GM23338 (cell line): ENCODE results near the gene TLE3. TPM values are rescaled to one million over a fixed set of nuclear protein-coding genes. Genes with fewer than 3 reads are reported as not detected.

ENCODE experiments used
- ATAC-seq: fragments of 200-7000 bp; cut with Tn5 transposase; 3 replicates; pipeline ENCODE4 v1.9.1; 2020
- DNase-seq: peaks from one replicate; pipeline ENCODE4 v3.0.0-alpha.2; 2015; ENCODE audit warnings: low spot score
- H2AFZ ChIP-seq: fragments of 200-600 bp; sonication (generic); 2 replicates; pipeline ENCODE4 v1.8.0; 2016; ENCODE audit warnings: antibody characterized with exemption, mild to moderate bottlenecking, moderate library complexity
- H3F3A ChIP-seq: fragments of 200-600 bp; sonication (generic); replicated peaks from 2 replicates; pipeline ENCODE4 v1.8.0; 2017; ENCODE audit warnings: antibody characterized with exemption, mixed run types, low read depth
- H3K27ac ChIP-seq: fragments of 200-600 bp; sonication (generic); 2 replicates; pipeline ENCODE4 v1.6.1; 2016; ENCODE audit warnings: low read depth
- H3K27me3 ChIP-seq: fragments of 200-600 bp; sonication (generic); 2 replicates; pipeline ENCODE4 v1.8.0; 2016; ENCODE audit warnings: mild to moderate bottlenecking, mixed run types, moderate library complexity; ENCODE audit not compliant: insufficient read depth
- H3K36me3 ChIP-seq: fragments of 200-600 bp; sonication (generic); 2 replicates; pipeline ENCODE4 v1.8.0; 2016; ENCODE audit warnings: mild to moderate bottlenecking; ENCODE audit not compliant: insufficient read depth
- H3K4me1 ChIP-seq: fragments of 200-600 bp; sonication (generic); 2 replicates; pipeline ENCODE4 v1.8.0; 2016; ENCODE audit warnings: mild to moderate bottlenecking, moderate library complexity; ENCODE audit not compliant: insufficient read depth
- H3K4me2 ChIP-seq: fragments of 200-600 bp; sonication (generic); 2 replicates; pipeline ENCODE4 v1.7.1; 2017; ENCODE audit warnings: mixed run types
- H3K4me3 ChIP-seq: fragments of 200-600 bp; sonication (generic); 2 replicates; pipeline ENCODE4 v1.6.1; 2016; ENCODE audit warnings: mixed run types
- H3K79me2 ChIP-seq: fragments of 200-600 bp; sonication (generic); replicated peaks from 2 replicates; pipeline ENCODE4 v1.8.0; 2017; ENCODE audit warnings: mild to moderate bottlenecking; ENCODE audit not compliant: insufficient read depth
- H3K9me2 ChIP-seq: fragments of 200-600 bp; sonication (generic); 2 replicates; pipeline ENCODE4 v1.8.0; 2017; ENCODE audit not compliant: insufficient read depth
- H4K20me1 ChIP-seq: fragments of 200-600 bp; sonication (generic); replicated peaks from 2 replicates; pipeline ENCODE4 v1.8.0; 2017; ENCODE audit warnings: mild to moderate bottlenecking; ENCODE audit not compliant: insufficient read depth
- H3K27ac Mint-ChIP-seq: 2 replicates; pipeline ENCODE4 v1.8.0; 2020; ENCODE audit warnings: inconsistent platforms, mild to moderate bottlenecking, moderate library complexity, mixed read lengths
- H3K27me3 Mint-ChIP-seq: 3 replicates; pipeline ENCODE4 v1.8.0; 2022; ENCODE audit warnings: low read depth, mild to moderate bottlenecking, moderate library complexity, mixed read lengths, inconsistent platforms; ENCODE audit not compliant: insufficient read depth, poor library complexity
- H3K36me3 Mint-ChIP-seq: 3 replicates; pipeline ENCODE4 v1.8.0; 2021; ENCODE audit warnings: low read depth, mild to moderate bottlenecking, inconsistent platforms, moderate library complexity, mixed read lengths
- H3K4me1 Mint-ChIP-seq: 3 replicates; pipeline ENCODE4 v1.8.0; 2020; ENCODE audit warnings: mild to moderate bottlenecking, inconsistent platforms, mixed read lengths
- H3K4me3 Mint-ChIP-seq: 3 replicates; pipeline ENCODE4 v1.8.0; 2021; ENCODE audit warnings: moderate library complexity, mild to moderate bottlenecking, inconsistent platforms, mixed read lengths
- H3K9me3 Mint-ChIP-seq: 3 replicates; pipeline ENCODE4 v1.8.0; 2020; ENCODE audit warnings: moderate library complexity, mild to moderate bottlenecking, inconsistent platforms, mixed read lengths
- CREB1 ChIP-seq: fragments of 250-450 bp; sonication (Bioruptor Pico); IDR thresholded peaks from 2 replicates; pipeline ENCODE4 v1.5.0; 2020; ENCODE audit warnings: low read depth, mild to moderate bottlenecking, moderate library complexity
- EZH2 ChIP-seq: fragments of 200-600 bp; sonication (generic); IDR thresholded peaks from one replicate; pipeline ENCODE4 v1.8.0; 2017; ENCODE audit warnings: antibody characterized with exemption, mild to moderate bottlenecking, low read depth; ENCODE audit not compliant: unreplicated experiment
- POLR2AphosphoS5 ChIP-seq: IDR thresholded peaks from 2 replicates; pipeline ENCODE4 v1.6.1; 2016; ENCODE audit warnings: antibody characterized with exemption, low read depth
- ZNF331 ChIP-seq: fragments of 250-450 bp; sonication (Bioruptor Pico); IDR thresholded peaks from 2 replicates; pipeline ENCODE4 v1.5.0; 2020; ENCODE audit warnings: low read depth, mild to moderate bottlenecking, moderate library complexity
- ZNF462 ChIP-seq: fragments of 250-450 bp; sonication (Bioruptor Pico); IDR thresholded peaks from 2 replicates; pipeline ENCODE4 v1.5.0; 2020; ENCODE audit warnings: mild to moderate bottlenecking, moderate library complexity
- polyA plus RNA-seq: library from polyadenylated mRNA; unstranded; fragments of >200 nt; fragmentation: Nextera tagmentation; extraction: Ambion mirVana; gene quantifications from 2 replicates; pipeline ENCODE4 v1.2.1, GENCODE V29; 2016
- total RNA-seq: library from RNA; depleted of rRNA; stranded (reverse); fragments of >200 nt; shearing (Covaris generic); gene quantifications from 2 replicates; pipeline ENCODE4 v1.2.3, GENCODE V29; 2014
- TF ChIP-seq, protein P1 (sequence below): IDR thresholded peaks from 2 replicates; pipeline ENCODE4 v1.6.1; 2016; ENCODE audit warnings: antibody characterized with exemption
- TF ChIP-seq, protein P2 (sequence below), 2 experiments: fragments of 200-600 bp in 1 of 2; sonication (generic) in 1 of 2; conservative IDR thresholded peaks; 2 replicates each; pipeline versions ENCODE4 v1.5.1 to v1.6.1; 2016 to 2017; ENCODE audit warnings: antibody characterized with exemption in 2 of 2, low read depth in 2 of 2, mild to moderate bottlenecking in 2 of 2, moderate library complexity in 1 of 2

TLE3 gene
- total and polyA plus RNA-seq, 2 experiments from 2014 or later, result 10.4 to 79.5 TPM

- Histone ChIP-seq H4K20me1 (peaks cover 19% of the 10 kb centered on the region), H3K36me3 (peaks cover 6% of the 10 kb centered on the region), H3K4me2 (no peak overlapping the region), H3K79me2 (peaks cover 7% of the 10 kb centered on the region), H3F3A (no peaks in the 10 kb centered on the region), H3K27ac (no peak overlapping the region), H3K4me1 (0 out of 2 replicates have a peak, but pooled peaks cover 6% of the 10 kb centered on the region), H3K9me2 (no peaks in the 10 kb centered on the region), H3K4me3 (no peak overlapping the region), H2AFZ (no peak overlapping the region), H3K27me3 (no peaks in the 10 kb centered on the region)
- Mint-ChIP-seq H3K27me3 (peaks cover 11% of the 10 kb centered on the region), H3K9me3 (no peaks in the 10 kb centered on the region), H3K27ac (no peak overlapping the region), H3K4me1 (peaks cover 11% of the 10 kb centered on the region), H3K36me3 (peaks cover 64% of the 10 kb centered on the region), H3K4me3 (no peak overlapping the region)
- TF ChIP-seq, protein P1, sequence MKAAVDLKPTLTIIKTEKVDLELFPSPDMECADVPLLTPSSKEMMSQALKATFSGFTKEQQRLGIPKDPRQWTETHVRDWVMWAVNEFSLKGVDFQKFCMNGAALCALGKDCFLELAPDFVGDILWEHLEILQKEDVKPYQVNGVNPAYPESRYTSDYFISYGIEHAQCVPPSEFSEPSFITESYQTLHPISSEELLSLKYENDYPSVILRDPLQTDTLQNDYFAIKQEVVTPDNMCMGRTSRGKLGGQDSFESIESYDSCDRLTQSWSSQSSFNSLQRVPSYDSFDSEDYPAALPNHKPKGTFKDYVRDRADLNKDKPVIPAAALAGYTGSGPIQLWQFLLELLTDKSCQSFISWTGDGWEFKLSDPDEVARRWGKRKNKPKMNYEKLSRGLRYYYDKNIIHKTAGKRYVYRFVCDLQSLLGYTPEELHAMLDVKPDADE, result no peak
- TF ChIP-seq EZH2, result no peak
- no peak for ATAC-seq
- no peak for DNase-seq
Observed at GRCh38 chr15:70069716-70070115, 28.0 kb downstream of the TLE3 start.

GRCh38 chr15:70068783-70069565, 28.7 kb downstream of the TLE3 start:
- Histone ChIP-seq H3K4me2 (no peak overlapping the region), H3K79me2 (peaks cover 7% of the 10 kb centered on the region), H2AFZ (no peak overlapping the region), H3K4me1 (peaks cover 6% of the 10 kb centered on the region; the same call in 1 of the 2 replicates), H4K20me1 (peaks cover 19% of the 10 kb centered on the region), H3K36me3 (no peaks in the 10 kb centered on the region; the same call in none of the 2 replicates), H3K4me3 (no peak overlapping the region), H3F3A (no peaks in the 10 kb centered on the region), H3K27ac (no peak overlapping the region), H3K27me3 (no peaks in the 10 kb centered on the region), H3K9me2 (no peaks in the 10 kb centered on the region)
- Mint-ChIP-seq H3K4me1 (peaks cover 14% of the 10 kb centered on the region), H3K4me3 (no peak overlapping the region), H3K36me3 (peaks cover 60% of the 10 kb centered on the region), H3K27ac (no peak overlapping the region), H3K9me3 (no peaks in the 10 kb centered on the region), H3K27me3 (peaks cover 11% of the 10 kb centered on the region)
- ATAC-seq, result no peak
- DNase-seq, result no peak
- TF ChIP-seq EZH2, result no peak
- TF ChIP-seq, protein P2, sequence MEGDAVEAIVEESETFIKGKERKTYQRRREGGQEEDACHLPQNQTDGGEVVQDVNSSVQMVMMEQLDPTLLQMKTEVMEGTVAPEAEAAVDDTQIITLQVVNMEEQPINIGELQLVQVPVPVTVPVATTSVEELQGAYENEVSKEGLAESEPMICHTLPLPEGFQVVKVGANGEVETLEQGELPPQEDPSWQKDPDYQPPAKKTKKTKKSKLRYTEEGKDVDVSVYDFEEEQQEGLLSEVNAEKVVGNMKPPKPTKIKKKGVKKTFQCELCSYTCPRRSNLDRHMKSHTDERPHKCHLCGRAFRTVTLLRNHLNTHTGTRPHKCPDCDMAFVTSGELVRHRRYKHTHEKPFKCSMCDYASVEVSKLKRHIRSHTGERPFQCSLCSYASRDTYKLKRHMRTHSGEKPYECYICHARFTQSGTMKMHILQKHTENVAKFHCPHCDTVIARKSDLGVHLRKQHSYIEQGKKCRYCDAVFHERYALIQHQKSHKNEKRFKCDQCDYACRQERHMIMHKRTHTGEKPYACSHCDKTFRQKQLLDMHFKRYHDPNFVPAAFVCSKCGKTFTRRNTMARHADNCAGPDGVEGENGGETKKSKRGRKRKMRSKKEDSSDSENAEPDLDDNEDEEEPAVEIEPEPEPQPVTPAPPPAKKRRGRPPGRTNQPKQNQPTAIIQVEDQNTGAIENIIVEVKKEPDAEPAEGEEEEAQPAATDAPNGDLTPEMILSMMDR (conservative IDR thresholded peaks at IDR 0.05; ENCODE audit: low read depth in 2 of 2), result no peak
- TF ChIP-seq POLR2AphosphoS5, result no peak
- no peak for TF ChIP-seq CREB1 (CRISPR knock-in tag)
- TF ChIP-seq ZNF331 (CRISPR knock-in tag), result no peak
- TF ChIP-seq ZNF462 (CRISPR knock-in tag), result no peak
